Omental fat pad (tissue), 4 donors: Measurements from ENCODE around the gene KIDINS220. TPM values are rescaled to one million over a fixed set of nuclear protein-coding genes. Genes with fewer than 3 reads are reported as not detected.

Experiments used
- ATAC-seq: fragments of 150-250 bp; one replicate; pipeline ENCODE4 v1.9.1; 2016; ENCODE audit warnings: mild to moderate bottlenecking, moderate library complexity; ENCODE audit not compliant: low FRiP score
- DNase-seq: peaks from one replicate; pipeline ENCODE4 v3.0.0-alpha.2; 2019; ENCODE audit warnings: low spot score
- total RNA-seq, 4 donors: library from RNA; depleted of rRNA; stranded (reverse); fragments of >200 nt; gene quantifications; one replicate each; pipeline ENCODE4 v1.1.0, GENCODE V29; 2016
- TF ChIP-seq, protein P1 (sequence below), 3 donors: fragments of 450-650 bp; IDR thresholded peaks; one replicate each; pipeline ENCODE4 v1.5.1; 2016 to 2017; ENCODE audit warnings: antibody characterized with exemption in 3 of 3, mild to moderate bottlenecking in 3 of 3, moderate library complexity in 2 of 3

The KIDINS220 gene
- total RNA-seq, 4 donors from 2014 or later, result 59.5 to 98.0 (median 66.5) TPM

DNA sequence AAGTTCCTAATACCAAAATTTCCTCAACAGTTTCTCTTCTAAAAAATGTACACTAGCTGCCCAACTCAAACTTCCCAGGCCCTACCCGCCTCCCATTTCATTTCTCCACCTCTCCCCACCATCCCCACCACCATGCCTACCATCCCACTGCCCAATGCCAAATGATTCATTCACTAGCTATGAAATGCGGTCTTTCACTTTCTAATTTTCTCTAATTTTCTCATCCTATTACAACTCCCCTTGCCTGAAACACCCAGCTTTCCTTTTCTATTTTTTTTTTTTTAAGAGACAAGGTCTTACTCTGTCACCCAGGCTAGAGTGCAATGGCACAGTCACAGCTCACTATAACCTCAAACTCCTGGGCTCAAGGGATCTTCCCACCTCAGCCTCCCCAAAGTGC is 38.4 kb downstream of the KIDINS220 start:
- no peak for ATAC-seq
- no peak for DNase-seq
- TF ChIP-seq, protein P1, sequence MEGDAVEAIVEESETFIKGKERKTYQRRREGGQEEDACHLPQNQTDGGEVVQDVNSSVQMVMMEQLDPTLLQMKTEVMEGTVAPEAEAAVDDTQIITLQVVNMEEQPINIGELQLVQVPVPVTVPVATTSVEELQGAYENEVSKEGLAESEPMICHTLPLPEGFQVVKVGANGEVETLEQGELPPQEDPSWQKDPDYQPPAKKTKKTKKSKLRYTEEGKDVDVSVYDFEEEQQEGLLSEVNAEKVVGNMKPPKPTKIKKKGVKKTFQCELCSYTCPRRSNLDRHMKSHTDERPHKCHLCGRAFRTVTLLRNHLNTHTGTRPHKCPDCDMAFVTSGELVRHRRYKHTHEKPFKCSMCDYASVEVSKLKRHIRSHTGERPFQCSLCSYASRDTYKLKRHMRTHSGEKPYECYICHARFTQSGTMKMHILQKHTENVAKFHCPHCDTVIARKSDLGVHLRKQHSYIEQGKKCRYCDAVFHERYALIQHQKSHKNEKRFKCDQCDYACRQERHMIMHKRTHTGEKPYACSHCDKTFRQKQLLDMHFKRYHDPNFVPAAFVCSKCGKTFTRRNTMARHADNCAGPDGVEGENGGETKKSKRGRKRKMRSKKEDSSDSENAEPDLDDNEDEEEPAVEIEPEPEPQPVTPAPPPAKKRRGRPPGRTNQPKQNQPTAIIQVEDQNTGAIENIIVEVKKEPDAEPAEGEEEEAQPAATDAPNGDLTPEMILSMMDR (IDR thresholded peaks at IDR 0.05), result no peak

- TF ChIP-seq, protein P1 (IDR thresholded peaks at IDR 0.05), result no peak
- DNase-seq (no peak), ATAC-seq (no peak)
Measured at GRCh38 chr2:8798393-8798792, 39.0 kb downstream of the KIDINS220 start.

GRCh38 chr2:8797682-8798081 is 39.7 kb downstream of the KIDINS220 start:
- ATAC-seq, result no peak
- TF ChIP-seq, protein P1 (IDR thresholded peaks at IDR 0.05), result no peak
- no peak for DNase-seq

GRCh38 chr2:8796878-8797550 is 40.4 kb downstream of the KIDINS220 start:
- TF ChIP-seq, protein P1 (IDR thresholded peaks at IDR 0.05), result no peak
- no peak for ATAC-seq
- no peak for DNase-seq

DNA sequence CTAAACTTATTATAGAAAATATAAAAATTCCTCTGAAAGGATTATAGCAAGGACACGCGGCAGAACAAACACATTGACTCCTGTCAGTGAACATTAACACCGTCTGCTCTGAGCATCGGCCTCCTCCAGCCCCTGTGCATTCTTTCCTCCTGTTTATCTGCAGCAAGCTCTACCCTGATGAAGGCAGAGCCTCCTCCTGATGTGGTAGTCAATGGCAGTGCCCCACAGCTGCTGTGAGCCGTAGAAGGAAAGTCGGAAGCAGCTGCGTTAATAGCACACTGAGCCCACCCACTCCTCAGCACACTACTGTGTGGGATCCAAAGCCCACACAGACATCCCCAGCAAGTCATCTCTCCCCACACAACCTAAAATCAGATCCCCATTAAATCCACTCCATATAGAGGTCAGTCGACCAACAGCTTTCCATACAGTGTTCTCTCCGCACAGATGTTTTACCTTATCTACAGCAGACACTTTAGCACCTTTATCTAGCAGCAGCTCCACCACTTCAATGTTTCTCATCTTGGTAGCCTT is 41.0 kb downstream of the KIDINS220 start:
- DNase-seq (no peak), ATAC-seq (no peak)
- TF ChIP-seq, protein P1 (IDR thresholded peaks at IDR 0.05), result no peak

DNA sequence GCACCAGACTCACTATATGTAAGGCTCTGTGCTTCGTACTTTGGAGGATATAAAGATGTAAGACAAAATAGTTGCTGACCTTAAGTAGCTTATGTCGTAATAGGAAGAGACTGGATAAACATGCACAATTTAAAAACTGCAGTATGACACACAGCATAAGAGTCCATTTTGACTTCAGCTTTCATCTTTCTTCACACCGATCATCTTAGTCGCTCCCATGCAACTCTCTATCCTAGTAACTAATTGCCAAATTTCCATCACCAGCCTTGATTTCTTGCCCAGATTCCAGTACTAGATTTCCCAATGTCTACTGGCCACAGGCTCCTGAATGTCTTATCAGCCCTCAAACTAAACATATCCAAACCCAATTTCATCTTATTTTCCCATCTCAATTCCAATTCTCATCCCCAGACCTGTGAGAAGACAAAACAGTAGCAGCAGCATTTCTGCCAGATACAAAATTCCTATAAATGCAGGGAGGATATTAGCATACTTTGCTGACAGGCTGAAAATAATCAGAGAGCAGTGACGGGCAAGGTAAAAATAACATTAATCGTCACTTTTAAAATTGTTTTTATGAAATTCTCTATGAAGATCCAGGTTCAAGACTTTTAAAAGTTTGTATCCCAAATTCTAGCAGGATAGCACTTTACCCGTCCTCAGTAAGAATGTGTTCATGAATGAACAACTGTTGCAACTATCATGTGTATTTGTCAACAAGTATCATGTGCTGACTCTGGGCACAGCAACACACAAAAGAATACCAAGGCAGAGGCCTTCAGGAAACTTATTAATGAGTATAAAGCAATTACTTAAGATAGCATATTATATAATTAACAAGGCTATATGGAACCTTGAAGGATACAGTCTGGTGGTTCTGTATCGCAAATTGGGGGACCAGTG is 42.2 kb downstream of the KIDINS220 start:
- TF ChIP-seq, protein P1 (IDR thresholded peaks at IDR 0.05), result no peak
- DNase-seq (no peak), ATAC-seq (peak; percentile 89)
